Liver (tissue), 9 donors: Measurements from ENCODE around the gene ETFA. TPM values are rescaled to one million over a fixed set of nuclear protein-coding genes. Genes with fewer than 3 reads are reported as not detected.

Experiments used
- DNase-seq: peaks from one replicate; pipeline ENCODE4 v3.0.0-alpha.2; 2017; ENCODE audit warnings: low spot score
- H3K27ac ChIP-seq, 2 donors: one replicate each; pipeline ENCODE4 v1.7.0; 2013; ENCODE audit warnings: inconsistent platforms in 2 of 2, low read length in 2 of 2, control low read depth in 1 of 2, low read depth in 1 of 2, mild to moderate bottlenecking in 1 of 2
- H3K27me3 ChIP-seq, 4 donors: one replicate each; pipeline versions ENCODE4 v1.6.1 to v1.7.0; 2013; ENCODE audit warnings: low read length in 3 of 4, inconsistent platforms in 1 of 4, mild to moderate bottlenecking in 1 of 4, moderate library complexity in 1 of 4; ENCODE audit not compliant: control insufficient read depth in 4 of 4, insufficient read depth in 4 of 4
- H3K36me3 ChIP-seq, 4 donors: one replicate each; pipeline versions ENCODE4 v1.6.1 to v1.7.0; 2013; ENCODE audit warnings: low read length in 3 of 4, mild to moderate bottlenecking in 3 of 4, low read depth in 1 of 4, moderate library complexity in 1 of 4; ENCODE audit not compliant: control insufficient read depth in 4 of 4, insufficient read depth in 3 of 4
- H3K4me1 ChIP-seq, 4 donors: one replicate each; pipeline versions ENCODE4 v1.6.1 to v1.7.0; 2013; ENCODE audit warnings: low read length in 3 of 4, mild to moderate bottlenecking in 3 of 4, moderate library complexity in 1 of 4; ENCODE audit not compliant: control insufficient read depth in 4 of 4, insufficient read depth in 4 of 4
- H3K4me3 ChIP-seq, 3 donors: one replicate each; pipeline versions ENCODE4 v1.6.1 to v1.7.0; 2013; ENCODE audit warnings: low read length in 3 of 3, control low read depth in 1 of 3, low read depth in 1 of 3, mild to moderate bottlenecking in 1 of 3
- H3K9ac ChIP-seq, 2 donors: one replicate each; pipeline ENCODE4 v1.7.0; 2013; ENCODE audit warnings: low read length in 2 of 2, mild to moderate bottlenecking in 2 of 2, moderate library complexity in 2 of 2, control low read depth in 1 of 2, low read depth in 1 of 2
- H3K9me3 ChIP-seq, 4 donors: one replicate each; pipeline versions ENCODE4 v1.6.1 to v1.7.0; 2013; ENCODE audit warnings: low read length in 3 of 4; ENCODE audit not compliant: control insufficient read depth in 4 of 4
- EGR1 ChIP-seq, 2 donors: IDR thresholded peaks; 2 replicates each; pipeline ENCODE4 v1.6.1; 2016 to 2018; ENCODE audit warnings: antibody characterized with exemption in 2 of 2, low read depth in 2 of 2
- FOXA1 ChIP-seq: IDR thresholded peaks from 2 replicates; pipeline ENCODE4 v1.6.1; 2016; ENCODE audit warnings: antibody characterized with exemption
- FOXA2 ChIP-seq: IDR thresholded peaks from 2 replicates; pipeline ENCODE4 v1.6.1; 2016; ENCODE audit warnings: antibody characterized with exemption
- GABPA ChIP-seq, 2 donors: IDR thresholded peaks in 1 of 2; conservative IDR thresholded peaks in 1 of 2; 2 replicates each; pipeline ENCODE4 v1.6.1; 2016; ENCODE audit warnings: antibody characterized with exemption in 2 of 2, mild to moderate bottlenecking in 1 of 2, moderate library complexity in 1 of 2
- HNF4A ChIP-seq, 2 donors: conservative IDR thresholded peaks; 2 replicates each; pipeline ENCODE4 v1.6.1; 2016; ENCODE audit warnings: antibody characterized with exemption in 2 of 2, mild to moderate bottlenecking in 2 of 2
- HNF4G ChIP-seq: IDR thresholded peaks from 2 replicates; pipeline ENCODE4 v1.6.1; 2016; ENCODE audit warnings: antibody characterized with exemption
- NR2F2 ChIP-seq: IDR thresholded peaks from 2 replicates; pipeline ENCODE4 v1.6.1; 2016; ENCODE audit warnings: antibody characterized with exemption
- RAD21 ChIP-seq, 2 donors: IDR thresholded peaks; 2 replicates each; pipeline ENCODE4 v1.6.1; 2016; ENCODE audit warnings: antibody characterized with exemption in 2 of 2, mild to moderate bottlenecking in 2 of 2
- RXRA ChIP-seq, 2 donors: IDR thresholded peaks; 2 replicates each; pipeline ENCODE4 v1.6.1; 2017 to 2018; ENCODE audit warnings: antibody characterized with exemption in 2 of 2, mild to moderate bottlenecking in 1 of 2
- SP1 ChIP-seq: IDR thresholded peaks from 2 replicates; pipeline ENCODE4 v1.6.1; 2018; ENCODE audit warnings: antibody characterized with exemption, mild to moderate bottlenecking
- TAF1 ChIP-seq: conservative IDR thresholded peaks from 2 replicates; pipeline ENCODE4 v1.6.1; 2016; ENCODE audit warnings: antibody characterized with exemption, mild to moderate bottlenecking
- YY1 ChIP-seq: IDR thresholded peaks from 2 replicates; pipeline ENCODE4 v1.6.1; 2016; ENCODE audit warnings: antibody characterized with exemption, mild to moderate bottlenecking
- WGBS: extraction: QIAGEN DNeasy Blood & Tissue Kit; methylation state at CpG from one replicate; pipeline ENCODE4 v1.1.7; 2013; 5-methylcytosine and 5-hydroxymethylcytosine counted together
- polyA plus RNA-seq, 2 donors: library from polyadenylated mRNA; stranded (reverse) in 1 of 2; unstranded in 1 of 2; fragments of 200-250 nt in 1 of 2; fragments of >200 nt in 1 of 2; fragmentation: Nextera tagmentation in 1 of 2; extraction: Ambion mirVana in 1 of 2; gene quantifications; one replicate each; pipeline versions ENCODE4 v1.2.1 to v1.2.3, GENCODE V29; 2013 to 2015
- total RNA-seq, 2 donors: library from RNA; depleted of rRNA; stranded (reverse); fragments of >200 nt; gene quantifications; one replicate each; pipeline ENCODE4 v1.2.3, GENCODE V29; 2014
- TF ChIP-seq, protein P1 (sequence below): IDR thresholded peaks from 2 replicates; pipeline ENCODE4 v1.6.1; 2016; ENCODE audit warnings: antibody characterized with exemption, mild to moderate bottlenecking
- TF ChIP-seq, protein P2 (sequence below): fragments of 150-350 bp; IDR thresholded peaks from 2 replicates; pipeline ENCODE4 v1.5.1; 2017; ENCODE audit warnings: improper control_type of control experiment, low read depth, low read length; ENCODE audit not compliant: missing input control
- TF ChIP-seq, protein P3 (sequence below): IDR thresholded peaks from 2 replicates; pipeline ENCODE4 v1.6.1; 2016; ENCODE audit warnings: antibody characterized with exemption
- TF ChIP-seq, protein P4 (sequence below): IDR thresholded peaks from 2 replicates; pipeline ENCODE4 v1.6.1; 2016; ENCODE audit warnings: antibody characterized with exemption
- donor health status: healthy.
- donor health status: healthy.
- donor health status: healthy.
- donor health status: healthy.
- donor health status: healthy.

ETFA gene
- total and polyA plus RNA-seq, 4 donors: 92.6 to 342 (median 289) TPM

DNA sequence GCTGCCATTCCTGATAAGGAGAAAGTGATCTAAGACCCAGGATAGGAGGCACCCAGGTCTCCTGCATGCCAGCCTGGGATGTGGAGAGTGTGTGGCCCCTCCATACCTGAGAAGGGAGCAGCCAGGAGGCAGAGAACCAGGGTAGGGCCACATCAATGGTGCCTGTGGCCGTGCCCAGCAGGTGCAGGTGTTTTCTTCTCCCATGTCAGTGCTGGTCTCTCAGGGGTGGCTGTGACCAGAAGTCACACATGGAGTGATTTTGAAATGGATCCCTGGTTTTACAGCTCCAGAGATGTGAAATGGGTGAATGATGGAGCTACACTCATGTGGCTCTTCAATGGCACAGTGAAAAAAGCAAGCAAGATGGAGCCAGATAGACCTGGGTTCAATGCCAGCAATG is 22.0 kb upstream of the ETFA start:
- Histone ChIP-seq H3K9ac (no peak overlapping the region), H3K9me3 (peaks cover 0 to 14% (median 0%) of the 10 kb centered on the region in 4 donors), H3K4me1 (peaks cover 0 to 21% (median 11%) of the 10 kb centered on the region in 4 donors), H3K36me3 (no peaks in the 10 kb centered on the region), H3K27ac (no peak overlapping the region), H3K27me3 (peaks cover 0 to 20% (median 10%) of the 10 kb centered on the region in 4 donors), H3K4me3 (no peak overlapping the region)
- WGBS: 97% methylated on average over 1 of the region's 1 CpG
- DNase-seq: no peak
- TF ChIP-seq RXRA (IDR thresholded peaks at IDR 0.05) (no peak), GABPA (IDR thresholded peaks at IDR 0.05 in 1 of 2, conservative IDR thresholded peaks at IDR 0.05 in 1 of 2) (no peak), RAD21 (IDR thresholded peaks at IDR 0.05) (no peak), TAF1 (no peak), NR2F2 (no peak), FOXA1 (no peak), HNF4A (conservative IDR thresholded peaks at IDR 0.05) (no peak), HNF4G (no peak), SP1 (no peak), YY1 (no peak)
- TF ChIP-seq, protein P1, sequence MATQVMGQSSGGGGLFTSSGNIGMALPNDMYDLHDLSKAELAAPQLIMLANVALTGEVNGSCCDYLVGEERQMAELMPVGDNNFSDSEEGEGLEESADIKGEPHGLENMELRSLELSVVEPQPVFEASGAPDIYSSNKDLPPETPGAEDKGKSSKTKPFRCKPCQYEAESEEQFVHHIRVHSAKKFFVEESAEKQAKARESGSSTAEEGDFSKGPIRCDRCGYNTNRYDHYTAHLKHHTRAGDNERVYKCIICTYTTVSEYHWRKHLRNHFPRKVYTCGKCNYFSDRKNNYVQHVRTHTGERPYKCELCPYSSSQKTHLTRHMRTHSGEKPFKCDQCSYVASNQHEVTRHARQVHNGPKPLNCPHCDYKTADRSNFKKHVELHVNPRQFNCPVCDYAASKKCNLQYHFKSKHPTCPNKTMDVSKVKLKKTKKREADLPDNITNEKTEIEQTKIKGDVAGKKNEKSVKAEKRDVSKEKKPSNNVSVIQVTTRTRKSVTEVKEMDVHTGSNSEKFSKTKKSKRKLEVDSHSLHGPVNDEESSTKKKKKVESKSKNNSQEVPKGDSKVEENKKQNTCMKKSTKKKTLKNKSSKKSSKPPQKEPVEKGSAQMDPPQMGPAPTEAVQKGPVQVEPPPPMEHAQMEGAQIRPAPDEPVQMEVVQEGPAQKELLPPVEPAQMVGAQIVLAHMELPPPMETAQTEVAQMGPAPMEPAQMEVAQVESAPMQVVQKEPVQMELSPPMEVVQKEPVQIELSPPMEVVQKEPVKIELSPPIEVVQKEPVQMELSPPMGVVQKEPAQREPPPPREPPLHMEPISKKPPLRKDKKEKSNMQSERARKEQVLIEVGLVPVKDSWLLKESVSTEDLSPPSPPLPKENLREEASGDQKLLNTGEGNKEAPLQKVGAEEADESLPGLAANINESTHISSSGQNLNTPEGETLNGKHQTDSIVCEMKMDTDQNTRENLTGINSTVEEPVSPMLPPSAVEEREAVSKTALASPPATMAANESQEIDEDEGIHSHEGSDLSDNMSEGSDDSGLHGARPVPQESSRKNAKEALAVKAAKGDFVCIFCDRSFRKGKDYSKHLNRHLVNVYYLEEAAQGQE: no peak
- TF ChIP-seq, protein P2, sequence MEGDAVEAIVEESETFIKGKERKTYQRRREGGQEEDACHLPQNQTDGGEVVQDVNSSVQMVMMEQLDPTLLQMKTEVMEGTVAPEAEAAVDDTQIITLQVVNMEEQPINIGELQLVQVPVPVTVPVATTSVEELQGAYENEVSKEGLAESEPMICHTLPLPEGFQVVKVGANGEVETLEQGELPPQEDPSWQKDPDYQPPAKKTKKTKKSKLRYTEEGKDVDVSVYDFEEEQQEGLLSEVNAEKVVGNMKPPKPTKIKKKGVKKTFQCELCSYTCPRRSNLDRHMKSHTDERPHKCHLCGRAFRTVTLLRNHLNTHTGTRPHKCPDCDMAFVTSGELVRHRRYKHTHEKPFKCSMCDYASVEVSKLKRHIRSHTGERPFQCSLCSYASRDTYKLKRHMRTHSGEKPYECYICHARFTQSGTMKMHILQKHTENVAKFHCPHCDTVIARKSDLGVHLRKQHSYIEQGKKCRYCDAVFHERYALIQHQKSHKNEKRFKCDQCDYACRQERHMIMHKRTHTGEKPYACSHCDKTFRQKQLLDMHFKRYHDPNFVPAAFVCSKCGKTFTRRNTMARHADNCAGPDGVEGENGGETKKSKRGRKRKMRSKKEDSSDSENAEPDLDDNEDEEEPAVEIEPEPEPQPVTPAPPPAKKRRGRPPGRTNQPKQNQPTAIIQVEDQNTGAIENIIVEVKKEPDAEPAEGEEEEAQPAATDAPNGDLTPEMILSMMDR: no peak
- TF ChIP-seq, protein P3, sequence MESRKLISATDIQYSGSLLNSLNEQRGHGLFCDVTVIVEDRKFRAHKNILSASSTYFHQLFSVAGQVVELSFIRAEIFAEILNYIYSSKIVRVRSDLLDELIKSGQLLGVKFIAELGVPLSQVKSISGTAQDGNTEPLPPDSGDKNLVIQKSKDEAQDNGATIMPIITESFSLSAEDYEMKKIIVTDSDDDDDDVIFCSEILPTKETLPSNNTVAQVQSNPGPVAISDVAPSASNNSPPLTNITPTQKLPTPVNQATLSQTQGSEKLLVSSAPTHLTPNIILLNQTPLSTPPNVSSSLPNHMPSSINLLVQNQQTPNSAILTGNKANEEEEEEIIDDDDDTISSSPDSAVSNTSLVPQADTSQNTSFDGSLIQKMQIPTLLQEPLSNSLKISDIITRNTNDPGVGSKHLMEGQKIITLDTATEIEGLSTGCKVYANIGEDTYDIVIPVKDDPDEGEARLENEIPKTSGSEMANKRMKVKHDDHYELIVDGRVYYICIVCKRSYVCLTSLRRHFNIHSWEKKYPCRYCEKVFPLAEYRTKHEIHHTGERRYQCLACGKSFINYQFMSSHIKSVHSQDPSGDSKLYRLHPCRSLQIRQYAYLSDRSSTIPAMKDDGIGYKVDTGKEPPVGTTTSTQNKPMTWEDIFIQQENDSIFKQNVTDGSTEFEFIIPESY: no peak
- TF ChIP-seq, protein P4, sequence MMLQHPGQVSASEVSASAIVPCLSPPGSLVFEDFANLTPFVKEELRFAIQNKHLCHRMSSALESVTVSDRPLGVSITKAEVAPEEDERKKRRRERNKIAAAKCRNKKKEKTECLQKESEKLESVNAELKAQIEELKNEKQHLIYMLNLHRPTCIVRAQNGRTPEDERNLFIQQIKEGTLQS: no peak

DNA sequence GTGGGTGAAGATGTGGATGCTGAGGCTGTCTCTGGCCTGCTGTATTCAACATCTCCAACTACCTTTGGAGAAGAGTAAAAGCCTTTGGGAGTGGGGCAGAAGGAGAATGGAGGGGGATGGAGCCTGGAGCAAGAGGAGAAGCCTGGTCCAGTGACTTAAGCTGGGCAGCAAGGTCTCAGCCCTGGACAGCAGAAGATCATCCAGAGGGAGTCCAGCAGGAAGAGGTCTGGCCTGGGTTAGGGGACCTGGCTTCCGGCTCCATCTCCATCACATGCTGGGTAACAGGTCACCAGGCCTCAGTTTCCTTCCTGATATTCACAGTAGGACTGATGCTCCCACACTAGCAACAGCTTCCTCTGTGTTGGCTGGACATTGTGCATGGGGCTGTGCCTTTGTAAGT is 21.5 kb upstream of the ETFA start:
- peaks cover 0 to 9% (median 0%) of the 10 kb centered on the region in 4 donors for H3K9me3 ChIP-seq
- peaks cover 0 to 19% (median 9%) of the 10 kb centered on the region in 4 donors for H3K27me3 ChIP-seq
- DNase-seq: no peak
- H3K36me3 ChIP-seq: no peaks in the 10 kb centered on the region
- no peak overlapping the region for H3K27ac ChIP-seq
- 92% methylated on average over 1 of the region's 1 CpG for WGBS
- peaks cover 0 to 18% (median 8%) of the 10 kb centered on the region in 4 donors for H3K4me1 ChIP-seq
- no peak overlapping the region for H3K4me3 ChIP-seq
- no peak overlapping the region for H3K9ac ChIP-seq
- TF ChIP-seq EGR1 (IDR thresholded peaks at IDR 0.05; ENCODE audit: low read depth in 2 of 2): no peak
- TF ChIP-seq FOXA2: no peak
- TF ChIP-seq, protein P2: no peak
- TF ChIP-seq, protein P4: no peak
- TF ChIP-seq RAD21 (IDR thresholded peaks at IDR 0.05): no peak
- TF ChIP-seq, protein P3: no peak
- TF ChIP-seq RXRA (IDR thresholded peaks at IDR 0.05): no peak
- no peak for TF ChIP-seq NR2F2
